CD4-positive, alpha-beta memory T cell (primary cell): ENCODE measurements around the gene HBM. TPM values are rescaled to one million over a fixed set of nuclear protein-coding genes. Genes with fewer than 3 reads are reported as not detected.
"Not testable (repeated sequence)": the region's sequence is repeated elsewhere in the genome, so short reads cannot be mapped to it uniquely, and the experiment has no call there.

Experiments used
- CTCF ChIA-PET: fragments of 350-600 bp; sonication (Branson Sonifier 250); formaldehyde crosslinking; loops from one replicate; lab custom pipeline; 2021; ENCODE audit warnings: inconsistent platforms; ENCODE audit not compliant: partially characterized antibody; lab: Charles Lee
- POLR2A ChIA-PET: fragments of 350-600 bp; sonication (Branson Sonifier 250); formaldehyde crosslinking; loops from one replicate; lab custom pipeline; 2021; ENCODE audit not compliant: partially characterized antibody; lab: Charles Lee
- DNase-seq, 5 donors: peaks; one replicate each; pipeline versions ENCODE4 v3.0.0 to v3.0.0-alpha.2; 2020 to 2022; ENCODE audit warnings: mixed read lengths in 1 of 5
- H3K27ac ChIP-seq: one replicate; pipeline ENCODE4 v1.7.0; 2013; ENCODE audit warnings: low read depth, low read length
- H3K27me3 ChIP-seq: 2 replicates; pipeline ENCODE4 v1.7.0; 2013; ENCODE audit warnings: mild to moderate bottlenecking, low read length, moderate library complexity; ENCODE audit not compliant: insufficient read depth
- H3K36me3 ChIP-seq: 2 replicates; pipeline ENCODE4 v1.7.0; 2013; ENCODE audit warnings: mild to moderate bottlenecking, low read length, moderate library complexity; ENCODE audit not compliant: insufficient read depth
- H3K4me1 ChIP-seq: 2 replicates; pipeline ENCODE4 v1.7.0; 2013; ENCODE audit warnings: mild to moderate bottlenecking, low read length, moderate library complexity; ENCODE audit not compliant: insufficient read depth
- H3K4me3 ChIP-seq, 2 donors: one replicate each; pipeline ENCODE4 v1.7.0; 2013; ENCODE audit warnings: low read length in 2 of 2, mild to moderate bottlenecking in 1 of 2
- H3K9me3 ChIP-seq, 2 donors: one replicate each; pipeline ENCODE4 v1.7.0; 2013; ENCODE audit warnings: low read length in 2 of 2, control low read depth in 1 of 2; ENCODE audit not compliant: control insufficient read depth in 1 of 2
- H3K27ac Mint-ChIP-seq, 7 donors: one replicate each; pipeline ENCODE4 v1.8.0; 2020 to 2021; ENCODE audit warnings: mixed read lengths in 7 of 7, mild to moderate bottlenecking in 6 of 7, inconsistent platforms in 3 of 7, moderate library complexity in 3 of 7
- H3K27me3 Mint-ChIP-seq, 2 donors: one replicate each; pipeline ENCODE4 v1.8.0; 2020 to 2021; ENCODE audit warnings: mixed read lengths in 2 of 2
- H3K36me3 Mint-ChIP-seq, 2 donors: one replicate each; pipeline ENCODE4 v1.8.0; 2020 to 2021; ENCODE audit warnings: mixed read lengths in 2 of 2, inconsistent platforms in 1 of 2, mild to moderate bottlenecking in 1 of 2
- H3K4me1 Mint-ChIP-seq, 4 donors: one replicate each; pipeline ENCODE4 v1.8.0; 2020 to 2021; ENCODE audit warnings: mixed read lengths in 4 of 4, mild to moderate bottlenecking in 1 of 4
- H3K4me3 Mint-ChIP-seq, 8 donors: one replicate each; pipeline ENCODE4 v1.8.0; 2020 to 2021; ENCODE audit warnings: mixed read lengths in 8 of 8, mild to moderate bottlenecking in 7 of 8, moderate library complexity in 6 of 8, inconsistent platforms in 3 of 8
- H3K9me3 Mint-ChIP-seq, 8 donors: one replicate each; pipeline ENCODE4 v1.8.0; 2020 to 2021; ENCODE audit warnings: mixed read lengths in 8 of 8, mild to moderate bottlenecking in 5 of 8, inconsistent platforms in 3 of 8, moderate library complexity in 1 of 8
- intact Hi-C: fragments of 100-400 bp; cut with micrococcal nuclease; formaldehyde crosslinking; loops from one replicate; pipeline ENCODE4 v1.15.1; 2023
- polyA plus RNA-seq, 2 donors: library from polyadenylated mRNA; unstranded; fragments of 300-500 nt; fragmentation: Illumina TruSeq; gene quantifications; one replicate each; pipeline ENCODE4 v1.2.3, GENCODE V29; 2021
- total RNA-seq, 2 experiments: library from RNA; stranded (reverse); gene quantifications; one replicate each; pipeline ENCODE4 v1.2.3, GENCODE V29; 2021

HBM gene
- total and polyA plus RNA-seq, 4 experiments from 2014 or later, result not detected

DNA sequence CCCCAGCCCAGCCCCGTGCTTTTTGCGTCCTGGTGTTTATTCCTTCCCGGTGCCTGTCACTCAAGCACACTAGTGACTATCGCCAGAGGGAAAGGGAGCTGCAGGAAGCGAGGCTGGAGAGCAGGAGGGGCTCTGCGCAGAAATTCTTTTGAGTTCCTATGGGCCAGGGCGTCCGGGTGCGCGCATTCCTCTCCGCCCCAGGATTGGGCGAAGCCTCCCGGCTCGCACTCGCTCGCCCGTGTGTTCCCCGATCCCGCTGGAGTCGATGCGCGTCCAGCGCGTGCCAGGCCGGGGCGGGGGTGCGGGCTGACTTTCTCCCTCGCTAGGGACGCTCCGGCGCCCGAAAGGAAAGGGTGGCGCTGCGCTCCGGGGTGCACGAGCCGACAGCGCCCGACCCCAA, 10.2 kb downstream of the HBM start:
- H3K36me3 Mint-ChIP-seq, DNase-seq, H3K9me3 Mint-ChIP-seq, H3K27ac Mint-ChIP-seq, H3K9me3 ChIP-seq, H3K27ac ChIP-seq, intact Hi-C loops, H3K36me3 ChIP-seq, H3K4me3 ChIP-seq, POLR2A ChIA-PET: not testable (repeated sequence)
- CTCF ChIA-PET, result interaction anchor here (1.4 kb wide), 1 partner anchor 69 kb away, joined by 4 read pairs; no protein-coding TSS in a partner anchor
- Histone ChIP-seq H3K4me1 (peaks cover 14% of the 10 kb centered on the region), H3K27me3 (peaks cover 35% of the 10 kb centered on the region)
- Mint-ChIP-seq H3K27me3 (peaks cover 32 to 37% of the 10 kb centered on the region in 2 donors), H3K4me1 (peaks cover 6 to 31% (median 18%) of the 10 kb centered on the region in 4 donors), H3K4me3 (peak overlapping the region in 1 of 8 donors; percentile 48)

DNA sequence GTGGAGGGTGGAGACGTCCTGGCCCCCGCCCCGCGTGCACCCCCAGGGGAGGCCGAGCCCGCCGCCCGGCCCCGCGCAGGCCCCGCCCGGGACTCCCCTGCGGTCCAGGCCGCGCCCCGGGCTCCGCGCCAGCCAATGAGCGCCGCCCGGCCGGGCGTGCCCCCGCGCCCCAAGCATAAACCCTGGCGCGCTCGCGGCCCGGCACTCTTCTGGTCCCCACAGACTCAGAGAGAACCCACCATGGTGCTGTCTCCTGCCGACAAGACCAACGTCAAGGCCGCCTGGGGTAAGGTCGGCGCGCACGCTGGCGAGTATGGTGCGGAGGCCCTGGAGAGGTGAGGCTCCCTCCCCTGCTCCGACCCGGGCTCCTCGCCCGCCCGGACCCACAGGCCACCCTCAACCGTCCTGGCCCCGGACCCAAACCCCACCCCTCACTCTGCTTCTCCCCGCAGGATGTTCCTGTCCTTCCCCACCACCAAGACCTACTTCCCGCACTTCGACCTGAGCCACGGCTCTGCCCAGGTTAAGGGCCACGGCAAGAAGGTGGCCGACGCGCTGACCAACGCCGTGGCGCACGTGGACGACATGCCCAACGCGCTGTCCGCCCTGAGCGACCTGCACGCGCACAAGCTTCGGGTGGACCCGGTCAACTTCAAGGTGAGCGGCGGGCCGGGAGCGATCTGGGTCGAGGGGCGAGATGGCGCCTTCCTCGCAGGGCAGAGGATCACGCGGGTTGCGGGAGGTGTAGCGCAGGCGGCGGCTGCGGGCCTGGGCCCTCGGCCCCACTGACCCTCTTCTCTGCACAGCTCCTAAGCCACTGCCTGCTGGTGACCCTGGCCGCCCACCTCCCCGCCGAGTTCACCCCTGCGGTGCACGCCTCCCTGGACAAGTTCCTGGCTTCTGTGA, 11.0 kb downstream of the HBM start, which contains the start of gene HBA1:
Gene HBA1 (plus strand): TSS at position 204 of the 906 bp plus-strand sequence. CDS start 37 bp downstream, at position 241.
- Histone ChIP-seq H3K4me1 (peaks cover 20% of the 10 kb centered on the region), H3K27me3 (peaks cover 35% of the 10 kb centered on the region)
- H3K9me3 ChIP-seq, H3K9me3 Mint-ChIP-seq, CTCF ChIA-PET, H3K36me3 Mint-ChIP-seq, intact Hi-C loops, H3K4me3 ChIP-seq, H3K27ac ChIP-seq, H3K36me3 ChIP-seq, DNase-seq, POLR2A ChIA-PET: not testable (repeated sequence)
- Mint-ChIP-seq H3K4me3 (peak within 1 kb of the TSS in 6 of 8 donors; percentile 17 to 70 (median 42)), H3K4me1 (peaks cover 6 to 32% (median 19%) of the 10 kb centered on the region in 4 donors), H3K27me3 (peaks cover 29 to 36% of the 10 kb centered on the region in 2 donors), H3K27ac (peak within 1 kb of the TSS in 1 of 7 donors; percentile 57)

DNA sequence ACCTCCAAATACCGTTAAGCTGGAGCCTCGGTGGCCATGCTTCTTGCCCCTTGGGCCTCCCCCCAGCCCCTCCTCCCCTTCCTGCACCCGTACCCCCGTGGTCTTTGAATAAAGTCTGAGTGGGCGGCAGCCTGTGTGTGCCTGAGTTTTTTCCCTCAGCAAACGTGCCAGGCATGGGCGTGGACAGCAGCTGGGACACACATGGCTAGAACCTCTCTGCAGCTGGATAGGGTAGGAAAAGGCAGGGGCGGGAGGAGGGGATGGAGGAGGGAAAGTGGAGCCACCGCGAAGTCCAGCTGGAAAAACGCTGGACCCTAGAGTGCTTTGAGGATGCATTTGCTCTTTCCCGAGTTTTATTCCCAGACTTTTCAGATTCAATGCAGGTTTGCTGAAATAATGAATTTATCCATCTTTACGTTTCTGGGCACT, 11.6 kb downstream of the HBM start:
- no peak overlapping the region for H3K27ac ChIP-seq
- peaks cover 0 to 1% (median 0%) of the 10 kb centered on the region in 8 donors for H3K9me3 Mint-ChIP-seq
- peaks cover 28 to 34% of the 10 kb centered on the region in 2 donors for H3K27me3 Mint-ChIP-seq
- intact Hi-C loops, result no loop called here
- no peak for DNase-seq
- H3K4me1 ChIP-seq, result peaks cover 21% of the 10 kb centered on the region
- H3K9me3 ChIP-seq, result no peaks in the 10 kb centered on the region
- H3K4me3 ChIP-seq, result no peak overlapping the region
- H3K27ac Mint-ChIP-seq, result no peak overlapping the region
- H3K4me1 Mint-ChIP-seq, result peaks cover 6 to 33% (median 19%) of the 10 kb centered on the region in 4 donors
- CTCF ChIA-PET, result no interaction called here
- no peaks in the 10 kb centered on the region for H3K36me3 Mint-ChIP-seq
- H3K36me3 ChIP-seq, result no peaks in the 10 kb centered on the region
- H3K27me3 ChIP-seq, result peaks cover 35% of the 10 kb centered on the region
- POLR2A ChIA-PET, result no interaction called here
- peak overlapping the region in 4 of 8 donors; percentile 10 to 55 (median 29) for H3K4me3 Mint-ChIP-seq

DNA sequence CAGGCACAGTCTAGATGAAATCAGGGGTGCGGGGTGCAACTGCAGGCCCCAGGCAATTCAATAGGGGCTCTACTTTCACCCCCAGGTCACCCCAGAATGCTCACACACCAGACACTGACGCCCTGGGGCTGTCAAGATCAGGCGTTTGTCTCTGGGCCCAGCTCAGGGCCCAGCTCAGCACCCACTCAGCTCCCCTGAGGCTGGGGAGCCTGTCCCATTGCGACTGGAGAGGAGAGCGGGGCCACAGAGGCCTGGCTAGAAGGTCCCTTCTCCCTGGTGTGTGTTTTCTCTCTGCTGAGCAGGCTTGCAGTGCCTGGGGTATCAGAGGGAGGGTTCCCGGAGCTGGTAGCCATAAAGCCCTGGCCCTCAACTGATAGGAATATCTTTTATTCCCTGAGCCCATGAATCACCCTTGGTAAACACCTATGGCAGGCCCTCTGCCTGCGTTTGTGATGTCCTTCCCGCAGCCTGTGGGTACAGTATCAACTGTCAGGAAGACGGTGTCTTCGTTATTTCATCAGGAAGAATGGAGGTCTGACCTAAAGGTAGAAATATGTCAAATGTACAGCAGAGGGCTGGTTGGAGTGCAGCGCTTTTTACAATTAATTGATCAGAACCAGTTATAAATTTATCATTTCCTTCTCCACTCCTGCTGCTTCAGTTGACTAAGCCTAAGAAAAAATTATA, 12.3 kb downstream of the HBM start:
- no peaks in the 10 kb centered on the region for H3K36me3 Mint-ChIP-seq
- ChIA-PET POLR2A (no interaction called here), CTCF (interaction anchor here (1.1 kb wide), 1 partner anchor 71 kb away, joined by 4 read pairs; no protein-coding TSS in a partner anchor)
- peak overlapping the region in 4 of 8 donors; percentile 10 to 55 (median 20) for H3K4me3 Mint-ChIP-seq
- H3K9me3 Mint-ChIP-seq, result peaks cover 0 to 1% (median 0%) of the 10 kb centered on the region in 8 donors
- peaks cover 35% of the 10 kb centered on the region for H3K27me3 ChIP-seq
- intact Hi-C loops, result no loop called here
- no peak overlapping the region for H3K27ac Mint-ChIP-seq
- H3K27ac ChIP-seq, result no peak overlapping the region
- no peak overlapping the region for H3K4me3 ChIP-seq
- H3K9me3 ChIP-seq, result no peaks in the 10 kb centered on the region
- H3K4me1 Mint-ChIP-seq, result peaks cover 6 to 33% (median 19%) of the 10 kb centered on the region in 4 donors
- peaks cover 28 to 34% of the 10 kb centered on the region in 2 donors for H3K27me3 Mint-ChIP-seq
- no peak for DNase-seq
- no peaks in the 10 kb centered on the region for H3K36me3 ChIP-seq
- peaks cover 21% of the 10 kb centered on the region for H3K4me1 ChIP-seq

DNA sequence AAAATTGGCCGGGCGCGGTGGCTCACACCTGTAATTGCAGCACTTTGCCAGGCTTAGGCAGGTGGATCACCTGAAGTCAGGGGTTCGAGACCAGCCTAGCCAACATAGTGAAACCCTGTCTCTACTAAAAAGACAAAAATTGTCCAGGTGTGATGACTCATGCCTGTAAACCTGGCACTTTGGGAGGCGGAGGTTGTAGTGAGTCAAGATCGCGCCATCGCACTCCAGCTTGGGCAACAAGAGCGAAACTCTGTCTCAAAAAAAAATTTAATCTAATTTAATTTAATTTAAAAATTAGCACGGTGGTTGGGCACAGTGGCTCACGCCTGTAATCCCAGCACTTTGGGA, 12.9 kb downstream of the HBM start:
- no peak for DNase-seq
- intact Hi-C loops, result no loop called here
- ChIA-PET CTCF (interaction anchor here (1.1 kb wide), 1 partner anchor 71 kb away, joined by 4 read pairs; no protein-coding TSS in a partner anchor), POLR2A (no interaction called here)
- H3K4me3 Mint-ChIP-seq, result no peak overlapping the region
- Histone ChIP-seq H3K4me1 (peaks cover 21% of the 10 kb centered on the region), H3K27ac (no peak overlapping the region), H3K27me3 (peaks cover 35% of the 10 kb centered on the region), H3K36me3 (no peaks in the 10 kb centered on the region), H3K4me3 (no peak overlapping the region), H3K9me3 (no peaks in the 10 kb centered on the region)
- peaks cover 26 to 32% of the 10 kb centered on the region in 2 donors for H3K27me3 Mint-ChIP-seq
- H3K9me3 Mint-ChIP-seq, result no peaks in the 10 kb centered on the region
- H3K4me1 Mint-ChIP-seq, result peaks cover 5 to 31% (median 17%) of the 10 kb centered on the region in 4 donors
- no peak overlapping the region for H3K27ac Mint-ChIP-seq
- H3K36me3 Mint-ChIP-seq, result no peaks in the 10 kb centered on the region

DNA sequence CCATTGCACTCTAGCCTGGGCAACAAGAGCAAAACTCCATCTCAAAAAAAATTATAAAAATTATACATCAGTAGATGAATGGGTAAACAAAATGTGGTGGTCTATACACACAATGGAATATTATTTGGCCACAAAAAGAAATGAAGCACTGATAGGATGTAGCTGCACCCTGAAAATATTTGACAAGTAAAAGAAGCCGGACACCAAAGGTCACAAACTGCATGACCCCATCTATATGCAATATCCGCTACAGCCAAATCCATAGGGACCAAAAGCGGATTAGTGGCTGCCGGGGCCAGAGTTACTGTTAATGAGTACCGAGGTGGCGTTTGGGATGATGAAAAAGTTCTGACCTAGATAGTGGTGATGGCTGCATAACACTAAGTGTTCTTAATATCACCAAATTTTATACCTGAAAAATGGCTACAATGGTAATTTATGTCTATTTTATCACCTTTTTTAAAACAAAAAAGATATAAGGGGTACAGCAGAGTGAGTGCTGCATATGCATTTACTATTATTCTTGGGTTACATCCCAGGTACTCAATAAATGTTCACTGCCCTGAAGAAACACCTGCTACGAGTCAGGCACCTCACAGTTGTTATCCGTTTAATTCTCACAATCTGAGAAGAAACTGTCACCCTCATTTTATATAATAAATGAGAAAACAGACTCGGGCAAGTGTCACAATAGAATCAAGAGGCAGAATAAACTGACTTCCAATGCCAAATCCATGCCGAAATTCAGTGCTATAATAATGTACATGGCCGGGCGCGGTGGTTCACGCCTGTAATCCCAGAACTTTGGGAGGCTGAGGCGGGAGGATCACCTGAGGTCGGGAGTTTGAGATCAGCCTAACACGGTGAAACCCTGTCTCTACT, 13.7 kb downstream of the HBM start:
- H3K27ac Mint-ChIP-seq, result no peak overlapping the region
- Histone ChIP-seq H3K4me3 (no peak overlapping the region), H3K36me3 (no peaks in the 10 kb centered on the region), H3K4me1 (peaks cover 21% of the 10 kb centered on the region), H3K27ac (no peak overlapping the region), H3K27me3 (peaks cover 35% of the 10 kb centered on the region), H3K9me3 (no peaks in the 10 kb centered on the region)
- H3K27me3 Mint-ChIP-seq, result peaks cover 24 to 30% of the 10 kb centered on the region in 2 donors
- intact Hi-C loops, result loop anchor here (2.0 kb wide), 2 partner anchors 41 to 183 kb away; partner anchors contain the start of gene NPRL3
- H3K4me1 Mint-ChIP-seq, result peaks cover 5 to 28% (median 16%) of the 10 kb centered on the region in 4 donors
- peak overlapping the region in 6 of 8 donors; percentile 11 to 77 (median 52) for H3K4me3 Mint-ChIP-seq
- H3K9me3 Mint-ChIP-seq, result no peaks in the 10 kb centered on the region
- ChIA-PET CTCF (interaction anchor here (1.1 to 1.4 kb wide), 2 partner anchors 72 kb away, joined by 4 to 7 read pairs; no protein-coding TSS in a partner anchor), POLR2A (no interaction called here)
- DNase-seq, result no peak
- H3K36me3 Mint-ChIP-seq, result no peaks in the 10 kb centered on the region
